D721Med (cell line): ENCODE results near the gene SH3BGR.
"Not testable (repeated sequence)": the region's sequence is repeated elsewhere in the genome, so short reads cannot be mapped to it uniquely, and the experiment has no call there.

ENCODE experiments used
- DNase-seq: peaks from one replicate; pipeline ENCODE4 v3.0.0; 2011; ENCODE audit warnings: low spot score; ENCODE audit not compliant: insufficient read length
- FAIRE-seq: peaks from 2 replicates; lab custom pipeline; 2011; peaks lifted over from hg19 to GRCh38; lab: Jason Lieb, UNC
- TF ChIP-seq, protein P1 (sequence below): IDR thresholded peaks from 2 replicates; pipeline ENCODE4 v1.5.1; 2012; ENCODE audit warnings: mild to moderate bottlenecking, control low read depth; ENCODE audit not compliant: insufficient read depth; ENCODE audit errors: missing control alignments

Gene SH3BGR

DNA sequence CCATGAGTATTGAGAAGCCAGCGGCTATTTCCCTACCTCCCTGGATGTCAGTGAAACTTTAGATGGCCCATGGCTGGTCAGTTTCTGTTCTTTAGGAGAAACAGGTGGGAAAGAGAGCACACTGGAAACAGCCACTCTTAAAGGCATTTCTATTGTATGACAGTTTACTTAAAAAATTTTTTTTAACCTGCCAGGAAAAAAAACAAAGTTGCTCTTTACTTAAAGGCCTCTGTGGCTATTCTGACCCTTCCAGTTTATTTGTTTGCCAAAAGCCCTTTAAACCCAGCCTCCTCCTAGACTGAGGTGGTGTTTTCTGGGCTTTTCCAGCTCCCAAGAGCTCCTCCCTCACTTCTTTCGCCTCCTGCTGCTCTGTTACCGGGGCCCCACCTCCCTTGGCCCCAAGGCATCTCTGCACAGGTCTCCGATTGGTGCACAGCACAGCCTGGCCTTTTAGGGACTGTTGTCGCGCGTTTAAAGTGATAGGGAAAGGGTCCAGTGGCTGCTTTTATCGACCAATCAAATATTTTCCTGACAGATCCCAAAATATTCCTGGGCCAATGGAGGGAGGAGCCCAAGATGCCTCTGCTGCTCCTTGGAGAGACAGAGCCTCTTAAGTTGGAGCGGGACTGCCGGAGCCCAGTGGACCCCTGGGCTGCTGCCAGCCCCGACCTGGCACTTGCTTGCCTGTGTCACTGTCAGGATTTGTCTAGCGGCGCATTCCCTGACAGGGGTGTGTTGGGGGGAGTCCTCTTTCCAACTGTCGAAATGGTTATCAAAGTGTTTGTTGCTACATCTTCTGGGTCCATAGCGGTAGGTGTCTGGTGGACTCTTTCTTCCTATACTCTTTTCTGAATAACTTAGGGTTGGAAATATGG is at the start of gene SH3BGR:
TSS of gene SH3BGR (plus strand) at position 639 of the 875 bp plus-strand sequence. CDS start at position 766, 127 bp downstream.
- FAIRE-seq (no peak), DNase-seq (no peak)
- TF ChIP-seq, protein P1, sequence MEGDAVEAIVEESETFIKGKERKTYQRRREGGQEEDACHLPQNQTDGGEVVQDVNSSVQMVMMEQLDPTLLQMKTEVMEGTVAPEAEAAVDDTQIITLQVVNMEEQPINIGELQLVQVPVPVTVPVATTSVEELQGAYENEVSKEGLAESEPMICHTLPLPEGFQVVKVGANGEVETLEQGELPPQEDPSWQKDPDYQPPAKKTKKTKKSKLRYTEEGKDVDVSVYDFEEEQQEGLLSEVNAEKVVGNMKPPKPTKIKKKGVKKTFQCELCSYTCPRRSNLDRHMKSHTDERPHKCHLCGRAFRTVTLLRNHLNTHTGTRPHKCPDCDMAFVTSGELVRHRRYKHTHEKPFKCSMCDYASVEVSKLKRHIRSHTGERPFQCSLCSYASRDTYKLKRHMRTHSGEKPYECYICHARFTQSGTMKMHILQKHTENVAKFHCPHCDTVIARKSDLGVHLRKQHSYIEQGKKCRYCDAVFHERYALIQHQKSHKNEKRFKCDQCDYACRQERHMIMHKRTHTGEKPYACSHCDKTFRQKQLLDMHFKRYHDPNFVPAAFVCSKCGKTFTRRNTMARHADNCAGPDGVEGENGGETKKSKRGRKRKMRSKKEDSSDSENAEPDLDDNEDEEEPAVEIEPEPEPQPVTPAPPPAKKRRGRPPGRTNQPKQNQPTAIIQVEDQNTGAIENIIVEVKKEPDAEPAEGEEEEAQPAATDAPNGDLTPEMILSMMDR: no peak

DNA sequence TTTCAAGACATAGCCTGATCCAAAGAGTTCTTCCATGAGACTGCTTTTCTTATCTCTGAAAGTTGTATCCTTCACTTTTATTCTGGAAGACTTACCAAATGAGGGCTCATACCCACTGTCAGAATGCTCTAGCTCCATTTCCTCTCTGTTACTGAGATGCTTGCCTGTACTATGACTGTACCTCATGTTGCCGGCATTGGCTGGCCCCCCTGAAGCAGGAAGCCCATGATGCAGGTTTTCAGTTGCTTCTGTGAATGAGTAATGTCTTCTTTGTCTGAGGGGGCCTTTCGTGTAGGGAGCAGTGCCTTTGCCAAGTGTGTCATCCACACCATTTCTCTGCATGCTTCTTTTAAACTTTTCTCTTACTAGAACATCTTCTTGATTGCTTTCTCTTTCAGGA is 45.7 kb upstream of the SH3BGR start:
- TF ChIP-seq, protein P1: no peak
- FAIRE-seq: no peak

DNA sequence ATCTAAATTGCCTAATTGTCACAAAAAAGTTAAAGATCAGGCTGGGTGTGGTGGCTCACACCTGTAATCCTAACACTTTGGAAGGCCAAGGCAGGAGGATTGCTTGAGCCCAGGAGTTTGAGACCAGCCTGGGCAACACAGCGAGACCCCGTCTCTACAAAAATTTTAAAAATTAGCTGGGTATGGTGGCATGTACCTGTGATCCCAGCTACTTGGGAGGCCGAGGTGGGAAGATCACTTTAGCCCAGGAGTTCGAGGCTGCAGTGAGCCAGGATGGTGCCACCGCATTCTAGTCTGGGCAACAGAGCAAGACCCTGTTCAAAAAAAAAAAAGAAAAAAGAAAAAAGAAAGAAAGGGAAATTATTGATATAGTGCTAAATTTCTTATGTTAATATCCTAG is 32.6 kb upstream of the SH3BGR start:
- FAIRE-seq, DNase-seq: not testable (repeated sequence)

More for the DNA sequence above, 45.7 kb upstream of the SH3BGR start:
- no peak for DNase-seq

DNA sequence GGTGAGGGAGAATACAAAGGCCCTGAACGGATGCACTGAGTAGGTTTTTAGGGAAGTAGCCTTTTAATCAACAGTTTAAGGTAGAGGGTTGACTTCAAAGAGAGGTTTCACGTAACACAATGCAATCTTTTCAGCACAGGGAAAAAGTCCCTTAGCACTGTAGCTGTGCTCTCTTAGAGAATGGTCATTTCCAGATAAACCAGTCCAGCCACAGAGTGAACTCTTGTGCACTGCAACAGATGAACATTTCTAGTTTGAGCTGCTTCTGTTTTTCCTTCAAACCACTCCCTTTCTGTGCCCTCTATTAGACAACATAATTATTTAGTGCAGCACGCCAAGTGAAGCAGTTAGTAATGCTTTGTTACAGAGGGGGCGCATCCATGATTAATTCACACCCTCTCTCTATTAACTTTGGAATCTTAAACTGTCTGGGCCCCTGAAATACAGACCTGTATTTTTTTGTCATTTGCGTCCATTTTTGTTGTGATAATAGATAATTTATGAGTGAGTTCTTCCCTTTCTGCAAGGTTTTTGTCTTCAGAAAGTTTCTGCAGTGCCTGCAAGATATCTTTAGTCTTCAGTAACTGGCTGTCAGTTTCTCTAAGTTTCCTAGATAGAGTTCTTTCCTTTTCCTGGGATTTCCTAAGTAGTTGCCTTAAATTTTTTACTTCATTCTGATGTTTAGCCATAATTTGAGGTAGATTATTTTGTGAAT is 29.1 kb upstream of the SH3BGR start:
- no peak for DNase-seq
- TF ChIP-seq, protein P1: no peak
- FAIRE-seq: no peak

DNA sequence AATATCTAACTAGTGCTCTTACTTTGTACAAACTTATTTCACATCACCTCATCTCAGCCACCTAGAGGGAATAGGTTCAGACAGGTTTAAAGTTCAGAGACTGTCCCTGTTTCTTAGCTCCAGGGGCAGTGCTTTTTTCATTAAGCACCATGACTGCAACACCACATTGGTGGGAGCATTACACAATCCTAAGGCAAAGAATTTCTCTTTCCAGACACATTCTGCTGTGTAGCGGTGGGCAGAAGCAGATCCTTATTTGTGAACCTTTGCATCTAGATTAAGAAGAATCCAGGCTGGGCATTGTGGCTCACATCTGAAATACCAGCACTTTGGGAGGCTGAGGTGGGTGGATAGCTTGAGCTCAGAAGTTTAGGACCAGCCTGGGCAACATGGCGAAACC is 22.3 kb upstream of the SH3BGR start:
- TF ChIP-seq, protein P1: no peak
- DNase-seq (no peak), FAIRE-seq (no peak)

DNA sequence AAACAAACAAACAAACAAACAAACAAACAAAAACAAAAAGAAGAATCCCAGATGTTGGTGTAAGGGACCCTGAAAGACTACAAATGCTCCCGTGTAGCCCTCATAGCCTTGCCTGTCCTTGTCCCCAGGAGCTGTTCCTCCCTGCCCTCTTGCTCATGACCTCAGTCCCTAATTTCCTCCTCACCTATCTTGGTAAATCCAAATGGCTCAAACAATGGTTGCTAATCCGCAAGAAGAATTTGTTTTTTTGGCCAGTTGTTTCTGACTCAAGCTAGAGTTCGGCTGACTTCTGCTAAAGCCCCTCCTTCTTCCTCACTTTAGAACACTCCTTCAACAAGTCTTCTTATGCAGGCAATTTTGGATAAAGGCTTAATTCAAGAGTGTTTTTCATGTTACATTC is 21.8 kb upstream of the SH3BGR start:
- no peak for DNase-seq
- no peak for FAIRE-seq
- TF ChIP-seq, protein P1: no peak

DNA sequence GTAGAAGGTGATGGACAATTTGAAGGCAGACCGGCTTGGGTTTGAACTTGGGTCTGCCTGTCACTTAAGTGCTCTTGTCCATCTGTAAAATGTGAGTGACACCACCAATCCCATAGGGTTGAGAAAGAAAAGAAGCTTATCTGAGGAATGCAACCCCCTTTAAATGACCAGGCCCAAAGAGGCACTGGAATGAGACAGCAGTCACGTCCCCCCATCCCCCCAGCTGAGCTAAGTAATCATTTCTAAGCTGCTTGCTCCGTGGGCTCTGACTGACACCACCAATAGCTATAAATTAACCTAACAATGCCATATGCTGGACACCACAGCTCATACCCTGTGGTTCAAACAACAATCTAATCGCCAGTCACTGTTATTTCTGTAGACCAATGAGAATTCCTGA is 21.3 kb upstream of the SH3BGR start:
- DNase-seq (no peak), FAIRE-seq (peak; percentile 90)
- TF ChIP-seq, protein P1: no peak
